K562 (cell line): ENCODE data around the gene PELI3. TPM values are rescaled to one million over a fixed set of nuclear protein-coding genes. Genes with fewer than 3 reads are reported as not detected.

Experiments used
- CC2D1A ChIP-seq: fragments of 450-650 bp; IDR thresholded peaks from 2 replicates; pipeline ENCODE4 v1.6.1; 2017; ENCODE audit warnings: mild to moderate bottlenecking
- CCAR2 ChIP-seq: fragments of 200-400 bp; formaldehyde crosslinking; IDR thresholded peaks from 2 replicates; pipeline ENCODE4 v1.6.1; 2017; ENCODE audit warnings: mild to moderate bottlenecking, low read depth, low read length
- DDX20 ChIP-seq: fragments of 450-650 bp; IDR thresholded peaks from 2 replicates; pipeline ENCODE4 v1.6.1; 2016; ENCODE audit warnings: missing genetic modification characterization, low read depth, mild to moderate bottlenecking, missing compliant biosample characterization, moderate library complexity
- ETS2 ChIP-seq: IDR thresholded peaks from 2 replicates; pipeline ENCODE4 v1.6.1; 2016; ENCODE audit warnings: borderline replicate concordance, missing genetic modification characterization, mild to moderate bottlenecking, moderate library complexity, missing compliant biosample characterization; ENCODE audit not compliant: poor library complexity, severe bottlenecking
- HDAC3 ChIP-seq: fragments of 450-650 bp; IDR thresholded peaks from 2 replicates; pipeline ENCODE4 v1.6.1; 2018; ENCODE audit warnings: borderline replicate concordance, mild to moderate bottlenecking, moderate library complexity; ENCODE audit not compliant: partially characterized antibody
- LARP7 ChIP-seq: fragments of 450-650 bp; IDR thresholded peaks from 2 replicates; pipeline ENCODE4 v1.6.1; 2016
- MAFF ChIP-seq: IDR thresholded peaks from 2 replicates; pipeline ENCODE4 v1.6.1; 2012; ENCODE audit warnings: low read length, improper control_type of control experiment
- MECOM ChIP-seq: fragments of 250-450 bp; sonication (Bioruptor Pico); IDR thresholded peaks from 2 replicates; pipeline ENCODE4 v1.8.0; 2022; ENCODE audit warnings: inconsistent platforms
- MTA2 ChIP-seq: fragments of 450-650 bp; IDR thresholded peaks from 2 replicates; pipeline ENCODE4 v1.6.1; 2016; ENCODE audit warnings: low read depth
- NR1H2 ChIP-seq: sonication (generic); formaldehyde crosslinking; IDR thresholded peaks from 2 replicates; pipeline ENCODE4 v1.4.0; 2020; ENCODE audit warnings: mild to moderate bottlenecking, missing genetic modification reagents
- PURB ChIP-seq: sonication (generic); formaldehyde crosslinking; IDR thresholded peaks from 2 replicates; pipeline ENCODE4 v1.9.0; 2021; ENCODE audit warnings: low read depth, mild to moderate bottlenecking, missing genetic modification reagents
- RBM17 ChIP-seq: fragments of 200-400 bp; formaldehyde crosslinking; IDR thresholded peaks from 2 replicates; pipeline ENCODE4 v1.6.1; 2017; ENCODE audit warnings: low read depth, mild to moderate bottlenecking, low read length, borderline replicate concordance
- SLC30A9 ChIP-seq: fragments of 250-450 bp; sonication (Bioruptor Pico); IDR thresholded peaks from 2 replicates; pipeline ENCODE4 v1.8.0; 2022; ENCODE audit warnings: mild to moderate bottlenecking, moderate library complexity
- SMAD4 ChIP-seq: fragments of 250-450 bp; sonication (Bioruptor Pico); conservative IDR thresholded peaks from 2 replicates; pipeline ENCODE4 v1.8.0; 2021; ENCODE audit warnings: inconsistent platforms, mild to moderate bottlenecking, moderate library complexity
- SNIP1 ChIP-seq: fragments of 450-650 bp; IDR thresholded peaks from 2 replicates; pipeline ENCODE4 v1.7.1; 2017; ENCODE audit warnings: low read depth, mild to moderate bottlenecking
- SRSF7 ChIP-seq: fragments of 200-400 bp; formaldehyde crosslinking; optimal IDR thresholded peaks from 2 replicates; pipeline ENCODE3; 2017; ENCODE audit warnings: mild to moderate bottlenecking, low read depth, low read length
- TCF7 ChIP-seq: sonication (generic); IDR thresholded peaks from 2 replicates; pipeline ENCODE4 v1.6.1; 2016; ENCODE audit warnings: antibody characterized with exemption, borderline replicate concordance
- ZC3H4 ChIP-seq: sonication (generic); formaldehyde crosslinking; IDR thresholded peaks from 2 replicates; pipeline ENCODE4 v1.9.0; 2021; ENCODE audit warnings: missing genetic modification reagents, borderline replicate concordance
- ZFP30 ChIP-seq: fragments of 250-450 bp; sonication (Bioruptor Pico); IDR thresholded peaks from 2 replicates; pipeline ENCODE4 v1.8.0; 2022; ENCODE audit warnings: moderate library complexity, mild to moderate bottlenecking, inconsistent platforms, borderline replicate concordance
- ZNF280B ChIP-seq: fragments of 250-450 bp; sonication (Bioruptor Pico); IDR thresholded peaks from 2 replicates; pipeline ENCODE4 v1.5.1; 2021; ENCODE audit warnings: mild to moderate bottlenecking
- ZNF766 ChIP-seq: fragments of 200-800 bp; sonication (Bioruptor generic); conservative IDR thresholded peaks from 2 replicates; pipeline ENCODE4 v1.6.1; 2016; ENCODE audit warnings: missing genetic modification characterization, missing compliant biosample characterization
- polyA plus RNA-seq, 8 experiments: library from polyadenylated mRNA; depleted of rRNA in 4 of 8; stranded (reverse) in 5 of 8; unstranded in 3 of 8; fragments of >200 nt; fragmentation: Nextera tagmentation in 2 of 8; fragmentation: Illumina TruSeq in 1 of 8; extraction: Ambion mirVana in 2 of 8; extraction: Trizol in 1 of 8; gene quantifications; 2 replicates each; pipeline versions ENCODE4 v1.2.1 to v1.2.3, GENCODE V29; 2011 to 2014; ENCODE audit warnings: inconsistent platforms in 1 of 8, missing spikeins in 1 of 8
- total RNA-seq, 7 experiments: library from RNA; depleted of rRNA in 6 of 7; stranded (reverse); fragments of >200 nt in 6 of 7; fragmentation: Illumina TruSeq in 2 of 7; extraction: Trizol in 2 of 7; gene quantifications; 2 replicates each; pipeline versions ENCODE4 v1.2.1 to v1.2.3, GENCODE V29; 2011 to 2021; ENCODE audit warnings: low replicate concordance in 1 of 7
- TF ChIP-seq, protein P1 (sequence below): fragments of 450-650 bp; IDR thresholded peaks from 2 replicates; pipeline ENCODE4 v1.6.1; 2016; ENCODE audit warnings: borderline replicate concordance
- TF ChIP-seq, protein P2 (sequence below): fragments of 450-650 bp; formaldehyde crosslinking; IDR thresholded peaks from 2 replicates; pipeline ENCODE4 v1.4.0; 2022; ENCODE audit warnings: missing genetic modification characterization

Gene PELI3
- total and polyA plus RNA-seq, 9 of the 15 experiments (the other 6 are each of a cell fraction or from before 2014, with no cell fraction given) = 0.17 to 4.2 (median 1.9) TPM

DNA sequence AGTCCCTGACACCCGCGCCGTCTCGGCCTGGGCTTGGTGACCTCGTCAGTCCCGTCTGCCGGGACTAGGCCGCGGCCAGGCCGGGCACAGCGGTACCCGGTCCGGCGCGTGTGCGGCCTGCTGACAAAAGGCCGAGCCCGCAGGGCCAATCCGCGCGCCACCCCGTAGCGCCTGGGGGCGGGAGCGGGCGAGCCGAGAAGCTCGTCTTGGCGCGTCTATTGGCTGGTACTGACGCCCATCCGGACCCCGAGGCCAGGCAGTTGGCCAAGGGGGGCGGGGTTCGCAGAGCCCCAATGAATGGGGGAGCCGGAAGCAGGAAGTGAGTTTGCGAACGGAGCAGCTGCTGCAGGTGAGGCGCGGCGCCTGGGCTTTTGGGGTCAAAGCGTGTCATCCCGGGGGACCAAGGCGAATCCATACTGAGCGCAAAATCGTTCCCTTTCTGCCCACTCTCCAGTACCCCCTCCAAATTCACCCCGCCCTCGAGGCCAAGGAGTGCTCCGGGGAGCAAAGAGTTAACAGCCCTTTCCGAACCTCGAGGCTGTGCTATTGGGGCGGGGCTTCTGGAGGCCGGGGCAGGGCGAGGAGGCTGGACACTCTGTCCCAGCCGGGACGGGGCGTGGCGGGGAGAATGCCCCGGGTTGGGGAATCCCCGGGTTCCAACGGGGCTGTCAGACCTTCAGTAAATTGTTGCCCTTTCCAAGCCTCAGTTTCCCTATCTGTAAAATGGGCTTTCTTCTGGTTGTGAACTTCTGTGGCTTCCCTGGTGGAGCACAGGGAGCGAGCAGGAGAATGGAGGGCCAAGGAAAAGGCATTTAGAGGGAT lies 13.6 kb downstream of the PELI3 start, which contains the start of gene DPP3 (continued):
- TF ChIP-seq SMAD4 (CRISPR knock-in tag) (0 out of 2 replicates have a peak, but pooled peaks have one; percentile 33), HDAC3 (no peak), SLC30A9 (no peak), MECOM (CRISPR knock-in tag) (no peak), ZC3H4 (CRISPR knock-in tag) (no peak), LARP7 (peak; percentile 60; the same call in 1 of the 2 replicates), SRSF7 (no peak), SNIP1 (no peak), ZNF280B (CRISPR knock-in tag) (no peak), RBM17 (no peak), NR1H2 (CRISPR knock-in tag) (no peak), ETS2 (no peak), PURB (CRISPR knock-in tag) (no peak), MTA2 (0 out of 2 replicates have a peak, but pooled peaks have one; percentile 26), MAFF (0 out of 2 replicates have a peak, but pooled peaks have one; percentile 1), ZNF766 (CRISPR knock-in tag) (no peak), TCF7 (0 out of 2 replicates have a peak, but pooled peaks have one; percentile 53), DDX20 (tag) (no peak), CC2D1A (0 out of 2 replicates have a peak, but pooled peaks have one; percentile 45), ZFP30 (CRISPR knock-in tag) (no peak), CCAR2 (no peak)
- TF ChIP-seq, protein P1, sequence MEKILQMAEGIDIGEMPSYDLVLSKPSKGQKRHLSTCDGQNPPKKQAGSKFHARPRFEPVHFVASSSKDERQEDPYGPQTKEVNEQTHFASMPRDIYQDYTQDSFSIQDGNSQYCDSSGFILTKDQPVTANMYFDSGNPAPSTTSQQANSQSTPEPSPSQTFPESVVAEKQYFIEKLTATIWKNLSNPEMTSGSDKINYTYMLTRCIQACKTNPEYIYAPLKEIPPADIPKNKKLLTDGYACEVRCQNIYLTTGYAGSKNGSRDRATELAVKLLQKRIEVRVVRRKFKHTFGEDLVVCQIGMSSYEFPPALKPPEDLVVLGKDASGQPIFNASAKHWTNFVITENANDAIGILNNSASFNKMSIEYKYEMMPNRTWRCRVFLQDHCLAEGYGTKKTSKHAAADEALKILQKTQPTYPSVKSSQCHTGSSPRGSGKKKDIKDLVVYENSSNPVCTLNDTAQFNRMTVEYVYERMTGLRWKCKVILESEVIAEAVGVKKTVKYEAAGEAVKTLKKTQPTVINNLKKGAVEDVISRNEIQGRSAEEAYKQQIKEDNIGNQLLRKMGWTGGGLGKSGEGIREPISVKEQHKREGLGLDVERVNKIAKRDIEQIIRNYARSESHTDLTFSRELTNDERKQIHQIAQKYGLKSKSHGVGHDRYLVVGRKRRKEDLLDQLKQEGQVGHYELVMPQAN = peak; percentile 99
- TF ChIP-seq, protein P2, sequence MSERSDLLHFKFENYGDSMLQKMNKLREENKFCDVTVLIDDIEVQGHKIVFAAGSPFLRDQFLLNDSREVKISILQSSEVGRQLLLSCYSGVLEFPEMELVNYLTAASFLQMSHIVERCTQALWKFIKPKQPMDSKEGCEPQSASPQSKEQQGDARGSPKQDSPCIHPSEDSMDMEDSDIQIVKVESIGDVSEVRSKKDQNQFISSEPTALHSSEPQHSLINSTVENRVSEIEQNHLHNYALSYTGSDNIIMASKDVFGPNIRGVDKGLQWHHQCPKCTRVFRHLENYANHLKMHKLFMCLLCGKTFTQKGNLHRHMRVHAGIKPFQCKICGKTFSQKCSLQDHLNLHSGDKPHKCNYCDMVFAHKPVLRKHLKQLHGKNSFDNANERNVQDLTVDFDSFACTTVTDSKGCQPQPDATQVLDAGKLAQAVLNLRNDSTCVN (CRISPR knock-in tag) = 0 out of 2 replicates have a peak, but pooled peaks have one; percentile 34
